NOMO-1 treated with DMSO at 0.1 percent for 48 hours (cell line): ENCODE data around the gene MEIOB.
A peak's percentile ranks its signal among the peaks of the same experiment; 100 is the strongest.

Experiments used
- DNase-seq: peaks from one replicate; lab custom pipeline; 2025; ENCODE audit not compliant: unreplicated experiment; lab: John Stamatoyannopoulos, UW

Gene MEIOB

GRCh38 chr16:1832838-1833454 is 39.0 kb downstream of the MEIOB start:
- DNase-seq, result no peak

DNA sequence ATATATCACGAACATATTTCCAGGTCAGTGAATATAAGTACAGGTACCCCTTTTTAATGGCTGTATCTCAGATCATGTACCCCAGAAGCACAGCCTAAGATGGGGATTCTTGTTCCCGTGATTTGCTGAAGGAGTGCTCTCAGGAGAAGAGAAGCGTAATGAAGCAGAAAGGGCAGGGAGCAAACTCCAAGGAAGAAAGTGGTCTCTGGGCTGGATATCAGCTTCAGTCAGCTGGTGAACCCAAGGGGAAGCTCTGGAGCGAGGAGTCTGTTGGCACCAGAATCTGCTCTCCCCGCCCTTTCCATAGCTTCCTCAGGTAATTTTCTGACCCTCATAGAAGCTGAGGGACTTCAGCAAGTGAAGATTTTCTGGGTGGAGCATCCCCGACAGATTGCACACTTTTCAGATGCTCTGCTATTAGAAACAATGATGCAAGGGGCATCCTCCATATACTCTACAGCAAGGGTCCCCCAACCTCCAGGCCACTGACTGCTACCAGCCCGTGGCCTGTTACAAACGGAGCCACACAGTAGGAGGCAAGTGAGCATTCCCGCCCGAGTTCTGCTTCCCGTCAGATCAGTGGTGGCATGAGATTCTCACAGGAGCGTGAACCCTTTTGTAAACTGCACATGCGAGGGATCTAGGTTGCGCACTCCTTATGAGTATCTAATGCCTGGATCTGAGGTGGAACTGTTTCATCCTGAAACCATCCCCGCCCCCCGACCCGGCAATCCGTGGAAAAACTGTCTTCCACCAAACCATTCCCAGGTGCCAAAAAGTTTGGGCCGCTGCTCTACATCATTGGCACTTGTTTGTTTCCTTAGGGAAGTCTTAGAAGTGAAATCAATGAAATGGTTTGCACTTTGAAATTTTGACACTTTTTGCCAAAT is 40.5 kb downstream of the MEIOB start:
- no peak for DNase-seq

DNA sequence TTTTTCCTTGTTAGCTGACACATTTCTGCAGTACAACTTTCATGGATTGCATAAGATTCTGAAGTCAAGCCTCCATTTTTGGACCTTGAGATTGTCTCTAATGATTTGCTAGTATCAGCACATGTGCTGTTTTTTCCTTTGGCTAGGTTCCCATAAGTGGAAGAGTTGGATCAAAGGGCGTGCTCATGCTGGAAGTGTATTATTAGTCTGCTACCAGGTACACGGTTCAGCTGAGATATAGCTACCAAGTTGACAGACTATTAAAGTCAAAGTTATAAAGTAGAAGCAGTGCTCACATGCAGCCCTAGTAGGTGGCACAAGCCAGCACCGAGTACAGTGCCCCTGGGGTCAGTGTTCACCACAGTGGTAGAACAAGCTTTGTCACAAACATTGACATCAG is 41.8 kb downstream of the MEIOB start:
- no peak for DNase-seq

DNA sequence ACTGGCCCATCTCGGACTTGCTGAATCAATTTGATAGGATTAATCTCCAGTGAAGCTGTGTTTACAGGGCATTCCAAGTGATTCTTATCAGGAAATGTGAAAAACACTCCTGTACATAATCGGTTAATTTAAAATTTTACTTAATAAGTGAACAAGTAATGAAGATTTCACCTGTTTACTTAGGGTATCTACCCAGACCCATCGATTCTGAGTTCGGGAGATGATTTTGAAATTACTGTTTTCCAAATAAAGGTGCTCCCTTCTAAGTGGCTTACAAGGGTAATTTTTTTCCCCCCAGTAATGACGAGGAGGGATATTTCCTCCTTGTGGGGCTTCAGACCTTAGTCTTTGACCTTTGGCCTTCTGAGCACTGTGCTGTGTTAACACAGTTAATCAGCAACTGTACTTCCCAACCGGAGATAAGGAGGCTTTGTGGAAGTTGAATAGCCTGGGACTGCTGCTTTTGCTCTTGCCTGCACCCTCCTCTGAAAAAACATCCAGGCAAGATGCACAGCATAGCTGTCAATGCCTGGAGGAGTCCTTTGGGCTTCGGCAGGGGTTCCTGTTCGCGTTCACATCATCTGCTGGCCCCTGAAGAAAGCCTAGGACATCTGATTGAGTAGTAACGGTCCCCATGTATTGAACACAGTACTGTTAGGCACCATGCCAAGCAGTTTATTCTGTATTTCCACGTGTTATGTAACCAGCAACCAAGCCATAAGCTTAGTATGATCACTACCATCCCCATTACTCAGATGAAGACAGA is 43.1 kb downstream of the MEIOB start:
- no peak for DNase-seq

DNA sequence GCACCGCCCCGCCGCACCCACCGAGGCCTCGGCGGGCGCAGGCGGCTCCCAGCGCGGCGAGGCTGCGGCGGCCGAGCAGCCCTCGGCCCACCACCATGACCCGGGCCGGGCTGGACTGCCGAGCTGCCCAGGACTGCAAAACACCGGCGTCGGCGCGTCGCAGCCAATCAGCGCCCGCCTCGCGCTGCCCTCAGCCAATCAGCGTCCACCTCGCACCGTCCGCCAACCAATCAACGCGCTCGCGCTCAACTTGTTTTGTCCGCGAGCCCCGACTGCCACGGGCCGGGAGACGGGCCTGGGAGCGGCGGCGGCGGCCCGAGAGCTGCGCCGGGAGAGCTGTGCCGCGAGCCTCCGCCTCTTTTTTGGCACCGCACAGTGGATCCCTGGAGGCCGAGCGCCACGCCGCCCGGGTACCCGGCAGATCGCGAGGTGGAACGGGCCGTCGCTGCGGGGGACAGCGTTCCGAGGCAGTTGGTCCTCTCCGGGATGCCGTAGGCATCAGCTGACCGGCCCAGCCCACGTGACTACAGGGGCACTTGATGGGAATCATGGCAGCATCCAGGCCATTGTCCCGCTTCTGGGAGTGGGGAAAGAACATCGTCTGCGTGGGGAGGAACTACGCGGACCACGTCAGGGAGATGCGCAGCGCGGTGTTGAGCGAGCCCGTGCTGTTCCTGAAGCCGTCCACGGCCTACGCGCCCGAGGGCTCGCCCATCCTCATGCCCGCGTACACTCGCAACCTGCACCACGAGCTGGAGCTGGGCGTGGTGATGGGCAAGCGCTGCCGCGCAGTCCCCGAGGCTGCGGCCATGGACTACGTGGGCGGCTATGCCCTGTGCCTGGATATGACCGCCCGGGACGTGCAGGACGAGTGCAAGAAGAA is 45.0 kb downstream of the MEIOB start, which contains the start of the genes FAHD1 and HAGH:
Gene FAHD1, plus strand, starts transcription at position 516 of the 883 bp plus-strand sequence. Its CDS starts 33 bp downstream, at position 549.
Gene HAGH, minus strand, starts transcription at position 135 of the 883 bp plus-strand sequence. Its CDS starts 38 bp downstream, at position 97.
- peak; percentile 80 for DNase-seq

- peak; percentile 43 for DNase-seq
Observed at GRCh38 chr16:1825864-1826690, 45.9 kb downstream of the MEIOB start.

- DNase-seq, result no peak
Observed at GRCh38 chr16:1825381-1825863, 46.5 kb downstream of the MEIOB start.

GRCh38 chr16:1823821-1824220 is 48.1 kb downstream of the MEIOB start:
- no peak for DNase-seq

- no peak for DNase-seq
Observed at GRCh38 chr16:1822801-1823200, 49.2 kb downstream of the MEIOB start.

DNA sequence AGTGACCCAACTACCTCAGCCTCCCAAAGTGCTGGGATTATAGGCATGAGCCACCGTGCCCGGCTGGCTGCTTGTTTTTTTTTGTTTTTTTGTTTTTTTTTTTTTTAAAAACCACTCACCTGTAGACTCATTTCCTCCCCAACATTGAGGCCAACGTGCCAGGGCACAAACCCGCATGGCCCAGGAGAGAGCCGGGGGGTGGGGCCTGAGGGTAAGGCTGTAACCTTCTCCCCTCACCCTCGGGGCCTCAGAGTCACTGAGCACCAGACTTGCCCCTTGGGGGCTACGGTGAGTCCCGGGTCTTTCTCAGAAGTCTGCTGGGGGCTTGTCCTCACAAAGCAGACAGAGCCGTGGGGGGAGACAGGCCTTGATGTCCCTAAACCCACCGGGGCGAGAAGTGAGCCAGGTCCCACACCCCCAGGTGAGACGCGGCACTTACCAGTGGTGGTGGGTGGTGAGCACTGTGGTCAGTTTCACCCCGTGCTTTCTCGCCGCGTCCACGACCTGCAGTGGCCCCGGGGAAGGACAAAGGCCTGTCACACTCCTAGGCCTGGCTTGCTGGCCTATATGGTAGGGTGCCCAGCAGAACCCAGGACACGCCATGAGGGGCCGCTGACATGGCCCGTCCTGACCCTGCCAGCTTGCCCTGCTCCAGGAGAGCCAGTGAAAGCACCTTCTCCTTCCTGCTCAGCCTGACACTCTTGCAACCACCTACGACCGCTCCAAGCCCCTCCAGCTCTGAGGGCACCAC is 49.9 kb downstream of the MEIOB start:
- DNase-seq, result no peak

- DNase-seq, result no peak
Observed at GRCh38 chr16:1820946-1821290, 51.0 kb downstream of the MEIOB start.

- DNase-seq, result no peak
Observed at GRCh38 chr16:1820096-1820945, 51.6 kb downstream of the MEIOB start.

DNA sequence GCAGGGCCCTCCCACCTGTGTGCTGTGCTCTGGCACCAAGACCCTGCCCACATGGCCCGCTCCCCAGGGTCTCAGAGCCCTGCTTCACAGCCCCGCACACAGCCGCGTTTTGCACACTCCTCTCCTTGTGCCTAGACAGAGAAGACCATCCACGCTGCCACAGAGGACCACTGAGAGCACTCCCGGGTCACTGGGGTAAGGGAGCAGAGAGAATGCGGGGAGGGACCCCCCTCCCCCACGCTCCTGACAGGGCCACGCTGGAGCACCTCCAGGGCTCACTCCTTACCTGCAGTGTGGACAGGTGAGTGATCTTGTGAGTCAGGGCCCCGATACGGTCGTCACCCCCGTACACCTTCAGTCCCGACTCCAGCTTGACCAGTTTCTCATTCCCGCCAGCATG is 52.4 kb downstream of the MEIOB start:
- DNase-seq, result no peak

DNA sequence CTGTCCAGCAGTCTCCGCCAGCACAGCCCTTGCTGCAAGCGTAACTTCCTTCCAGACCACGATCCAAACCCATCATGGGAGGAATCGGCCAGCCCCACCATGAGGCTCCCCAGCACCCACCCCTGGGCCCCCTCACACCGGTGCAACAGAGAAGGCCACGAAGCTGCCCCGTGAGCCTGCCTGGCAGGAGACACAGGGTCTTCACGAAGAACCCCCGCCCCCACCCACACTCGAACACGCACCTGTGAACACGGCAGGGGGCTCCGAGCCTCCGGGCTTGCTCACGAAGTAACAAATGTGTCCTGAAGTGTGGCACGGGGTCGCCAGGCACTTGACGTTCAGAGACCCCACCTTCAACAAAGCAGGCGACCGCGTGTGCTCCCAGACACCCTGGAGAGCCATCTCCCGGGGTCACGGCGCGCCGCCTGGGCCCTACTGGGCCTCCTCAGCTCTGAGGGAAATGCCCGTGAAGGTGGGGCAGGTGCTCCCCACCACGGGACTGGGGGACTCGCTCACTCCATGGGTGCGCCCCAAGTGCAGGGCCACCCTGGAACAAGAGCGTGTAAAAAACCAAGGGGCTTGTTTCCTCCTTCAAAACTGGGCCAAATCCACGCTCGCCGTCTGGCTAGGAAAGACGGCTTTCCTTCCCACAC is 53.0 kb downstream of the MEIOB start:
- no peak for DNase-seq

GRCh38 chr16:1818204-1818872 is 53.6 kb downstream of the MEIOB start:
- no peak for DNase-seq

GRCh38 chr16:1817716-1818115 is 54.2 kb downstream of the MEIOB start:
- DNase-seq, result no peak

- no peak for DNase-seq
Observed at GRCh38 chr16:1817276-1817589, 54.7 kb downstream of the MEIOB start.
